Esophagus squamous epithelium (tissue), 5 donors: ENCODE data around the gene MCM3. TPM values are rescaled to one million over a fixed set of nuclear protein-coding genes. Genes with fewer than 3 reads are reported as not detected.

Experiments
- DNase-seq: peaks from one replicate; lab custom pipeline; 2025; lab: John Stamatoyannopoulos, UW
- H3K27ac ChIP-seq, 4 donors: fragments of 200-600 bp; sonication (generic); one replicate each; pipeline ENCODE4 v1.5.1; 2016 to 2019; ENCODE audit warnings: mild to moderate bottlenecking in 1 of 4
- H3K27me3 ChIP-seq, 4 donors: fragments of 200-600 bp; sonication (generic); 1 replicate in 3 of 4; 2 replicates in 1 of 4; pipeline versions ENCODE4 v1.5.1 to v1.6.0; 2017 to 2021; ENCODE audit warnings: antibody characterized with exemption in 1 of 4
- H3K36me3 ChIP-seq, 3 donors: fragments of 200-600 bp; sonication (generic); one replicate each; pipeline ENCODE4 v1.5.1; 2016 to 2019
- H3K4me1 ChIP-seq, 3 donors: fragments of 200-600 bp; sonication (generic); one replicate each; pipeline ENCODE4 v1.5.1; 2017 to 2019
- H3K4me3 ChIP-seq, 4 donors: fragments of 200-600 bp; sonication (generic); 1 replicate in 3 of 4; 2 replicates in 1 of 4; pipeline ENCODE4 v1.5.1; 2016 to 2019; ENCODE audit warnings: mild to moderate bottlenecking in 2 of 4, moderate library complexity in 1 of 4
- H3K9me3 ChIP-seq, 3 donors: fragments of 200-600 bp; sonication (generic); one replicate each; pipeline ENCODE4 v1.5.1; 2016 to 2019
- POLR2A ChIP-seq, 4 donors: fragments of 450-650 bp; IDR thresholded peaks; one replicate each; pipeline ENCODE4 v1.6.1; 2017; ENCODE audit warnings: antibody characterized with exemption in 4 of 4, mild to moderate bottlenecking in 4 of 4, moderate library complexity in 3 of 4
- WGBS, 2 donors: methylation state at CpG; one replicate each; pipeline ENCODE4 v1.1.5; 2018; 5-methylcytosine and 5-hydroxymethylcytosine counted together
- intact Hi-C: fragments of 100-400 bp; cut with DNase I; formaldehyde crosslinking; loops from one replicate; pipeline ENCODE4 v1.15.0; 2022
- total RNA-seq, 4 donors: library from RNA; depleted of rRNA; stranded (reverse); fragments of >200 nt; gene quantifications; one replicate each; pipeline ENCODE4 v1.1.0, GENCODE V29; 2016
- TF ChIP-seq, protein P1 (sequence below), 6 experiments: fragments of 450-650 bp in 4 of 6; fragments of 200-600 bp in 2 of 6; sonication (generic) in 2 of 6; IDR thresholded peaks; one replicate each; pipeline ENCODE4 v1.5.1; 2016 to 2019; ENCODE audit warnings: antibody characterized with exemption in 6 of 6, mild to moderate bottlenecking in 4 of 6, moderate library complexity in 4 of 6
- donor health status: DM: yes; HTN: yes; CAD: no.

MCM3 gene
- total RNA-seq, 4 donors from 2014 or later, result 37.5 to 70.3 (median 47.7) TPM

GRCh38 chr6:52328729-52329128, 44.2 kb upstream of the MCM3 start:
- Histone ChIP-seq H3K4me3 (no peak overlapping the region), H3K27ac (no peak overlapping the region), H3K9me3 (no peaks in the 10 kb centered on the region), H3K4me1 (peaks cover 0 to 51% (median 0%) of the 10 kb centered on the region in 3 donors), H3K27me3 (no peaks in the 10 kb centered on the region), H3K36me3 (no peaks in the 10 kb centered on the region)
- DNase-seq, result no peak
- 73 to 78% methylated on average over 2 of the region's 2 CpGs for WGBS, 2 donors
- TF ChIP-seq POLR2A (IDR thresholded peaks at IDR 0.05), result no peak
- TF ChIP-seq, protein P1, sequence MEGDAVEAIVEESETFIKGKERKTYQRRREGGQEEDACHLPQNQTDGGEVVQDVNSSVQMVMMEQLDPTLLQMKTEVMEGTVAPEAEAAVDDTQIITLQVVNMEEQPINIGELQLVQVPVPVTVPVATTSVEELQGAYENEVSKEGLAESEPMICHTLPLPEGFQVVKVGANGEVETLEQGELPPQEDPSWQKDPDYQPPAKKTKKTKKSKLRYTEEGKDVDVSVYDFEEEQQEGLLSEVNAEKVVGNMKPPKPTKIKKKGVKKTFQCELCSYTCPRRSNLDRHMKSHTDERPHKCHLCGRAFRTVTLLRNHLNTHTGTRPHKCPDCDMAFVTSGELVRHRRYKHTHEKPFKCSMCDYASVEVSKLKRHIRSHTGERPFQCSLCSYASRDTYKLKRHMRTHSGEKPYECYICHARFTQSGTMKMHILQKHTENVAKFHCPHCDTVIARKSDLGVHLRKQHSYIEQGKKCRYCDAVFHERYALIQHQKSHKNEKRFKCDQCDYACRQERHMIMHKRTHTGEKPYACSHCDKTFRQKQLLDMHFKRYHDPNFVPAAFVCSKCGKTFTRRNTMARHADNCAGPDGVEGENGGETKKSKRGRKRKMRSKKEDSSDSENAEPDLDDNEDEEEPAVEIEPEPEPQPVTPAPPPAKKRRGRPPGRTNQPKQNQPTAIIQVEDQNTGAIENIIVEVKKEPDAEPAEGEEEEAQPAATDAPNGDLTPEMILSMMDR (IDR thresholded peaks at IDR 0.05), result no peak
- intact Hi-C loops, result no loop called here

DNA sequence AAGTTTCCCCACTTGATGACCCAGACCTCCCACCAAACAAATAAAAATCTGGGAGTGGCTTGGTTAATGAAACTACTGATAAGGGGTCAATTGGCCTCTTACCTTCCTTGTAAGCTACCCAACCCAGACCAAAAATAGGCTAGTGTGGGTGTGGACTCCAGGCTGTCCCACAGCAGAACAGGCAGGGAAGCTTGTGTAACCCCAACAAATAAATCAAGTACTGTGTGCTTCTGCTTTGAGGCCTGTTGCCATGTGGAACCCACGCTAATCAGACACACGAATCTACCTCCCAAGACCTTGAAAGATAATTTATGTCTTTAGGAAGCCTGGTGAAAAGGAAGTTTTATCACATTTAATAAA, 43.7 kb upstream of the MCM3 start:
- Histone ChIP-seq H3K4me1 (peaks cover 0 to 47% (median 0%) of the 10 kb centered on the region in 3 donors), H3K27me3 (no peaks in the 10 kb centered on the region), H3K9me3 (no peaks in the 10 kb centered on the region), H3K27ac (no peak overlapping the region), H3K4me3 (no peak overlapping the region), H3K36me3 (no peaks in the 10 kb centered on the region)
- DNase-seq, result no peak
- 83 to 86% methylated on average over 2 of the region's 2 CpGs for WGBS, 2 donors
- TF ChIP-seq, protein P1 (IDR thresholded peaks at IDR 0.05), result no peak
- TF ChIP-seq POLR2A (IDR thresholded peaks at IDR 0.05), result no peak
- intact Hi-C loops, result no loop called here

GRCh38 chr6:52326540-52327364, 42.2 kb upstream of the MCM3 start:
- TF ChIP-seq POLR2A (IDR thresholded peaks at IDR 0.05), result no peak
- TF ChIP-seq, protein P1 (IDR thresholded peaks at IDR 0.05), result no peak
- H3K27me3 ChIP-seq, result no peaks in the 10 kb centered on the region
- H3K9me3 ChIP-seq, result no peaks in the 10 kb centered on the region
- H3K4me3 ChIP-seq, result no peak overlapping the region
- intact Hi-C loops, result no loop called here
- H3K36me3 ChIP-seq, result no peaks in the 10 kb centered on the region
- no peak for DNase-seq
- peaks cover 0 to 33% (median 0%) of the 10 kb centered on the region in 3 donors for H3K4me1 ChIP-seq
- 87 to 96% methylated on average over 3 of the region's 3 CpGs for WGBS, 2 donors
- no peak overlapping the region for H3K27ac ChIP-seq

- H3K4me3 ChIP-seq, result no peak overlapping the region
- H3K4me1 ChIP-seq, result peaks cover 0 to 25% (median 0%) of the 10 kb centered on the region in 3 donors
- intact Hi-C loops, result no loop called here
- no peaks in the 10 kb centered on the region for H3K9me3 ChIP-seq
- no peak for DNase-seq
- TF ChIP-seq, protein P1 (IDR thresholded peaks at IDR 0.05), result no peak
- no peak for TF ChIP-seq POLR2A (IDR thresholded peaks at IDR 0.05)
- H3K36me3 ChIP-seq, result no peaks in the 10 kb centered on the region
- WGBS, 2 donors, result 73 to 75% methylated on average over 14 of the region's 14 CpGs
- peak overlapping the region in 1 of 4 donors; percentile 9 for H3K27ac ChIP-seq
- no peaks in the 10 kb centered on the region for H3K27me3 ChIP-seq
These were observed 41.3 kb upstream of the MCM3 start for GRCh38 chr6:52325695-52326471.

DNA sequence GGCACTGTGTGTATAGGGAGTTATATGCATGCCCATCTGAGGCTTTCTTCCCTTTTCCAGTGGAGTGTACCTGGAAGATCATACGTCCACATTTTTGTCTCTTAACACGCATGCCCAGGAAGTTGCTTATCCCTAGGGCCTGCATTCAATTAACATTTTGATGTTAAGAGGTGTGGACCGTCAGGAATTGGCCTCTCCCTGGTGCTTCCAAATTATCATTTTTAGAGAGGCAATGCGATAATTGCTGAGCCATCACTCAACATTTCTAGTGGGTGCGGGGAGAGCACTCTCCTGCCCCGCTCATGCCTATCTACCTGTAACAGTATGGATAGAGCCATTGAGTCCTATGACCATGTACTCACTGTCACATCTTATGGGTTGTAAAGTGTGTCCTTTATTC, 39.6 kb upstream of the MCM3 start:
- Histone ChIP-seq H3K4me1 (peaks cover 0 to 18% (median 0%) of the 10 kb centered on the region in 3 donors), H3K36me3 (no peaks in the 10 kb centered on the region), H3K4me3 (no peak overlapping the region), H3K27ac (no peak overlapping the region), H3K27me3 (no peaks in the 10 kb centered on the region), H3K9me3 (no peaks in the 10 kb centered on the region)
- TF ChIP-seq POLR2A (IDR thresholded peaks at IDR 0.05), result no peak
- TF ChIP-seq, protein P1 (IDR thresholded peaks at IDR 0.05), result no peak
- intact Hi-C loops, result no loop called here
- DNase-seq, result no peak
- WGBS, 2 donors, result 88 to 92% methylated on average over 6 of the region's 6 CpGs
